Activated CD8-positive, alpha-beta memory T cell treated with anti-CD3 and anti-CD28 coated beads, Interleukin-2, amount 50 U/mL, for 48 hours (primary cell): ENCODE measurements around the gene AP2A2.

Source experiments
- DNase-seq: peaks from one replicate; pipeline ENCODE4 v3.0.0-alpha.2; 2020

AP2A2 gene

DNA sequence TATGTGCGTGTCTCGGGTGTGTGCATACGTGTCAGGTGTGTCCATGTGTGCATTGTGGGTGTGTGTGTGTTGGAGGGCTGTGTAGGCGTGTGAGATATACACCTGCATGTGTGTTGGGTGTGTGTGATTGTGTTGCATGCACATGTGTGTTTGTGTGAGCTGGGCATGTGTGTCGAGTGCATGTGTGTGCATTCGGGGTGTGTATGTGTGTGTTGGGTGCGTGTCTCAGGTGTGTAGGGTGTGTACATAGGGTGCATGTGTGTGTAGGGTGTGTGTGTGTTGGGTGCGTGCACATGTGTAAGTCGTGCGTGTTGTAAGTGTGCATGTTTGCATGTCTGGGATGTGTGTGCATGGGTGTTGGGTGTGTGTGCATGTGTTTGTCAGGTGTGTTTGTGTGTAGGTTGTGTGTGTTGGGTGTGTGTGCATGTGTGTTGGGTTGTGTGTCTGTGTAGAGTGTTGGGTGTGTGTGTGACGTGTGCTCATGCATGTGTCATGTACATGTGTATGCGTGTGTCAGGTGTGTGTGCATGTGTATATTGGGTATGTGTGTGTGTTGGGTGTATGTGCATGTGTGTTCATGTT lies 106.7 kb downstream of the AP2A2 start:
- no peak for DNase-seq

DNA sequence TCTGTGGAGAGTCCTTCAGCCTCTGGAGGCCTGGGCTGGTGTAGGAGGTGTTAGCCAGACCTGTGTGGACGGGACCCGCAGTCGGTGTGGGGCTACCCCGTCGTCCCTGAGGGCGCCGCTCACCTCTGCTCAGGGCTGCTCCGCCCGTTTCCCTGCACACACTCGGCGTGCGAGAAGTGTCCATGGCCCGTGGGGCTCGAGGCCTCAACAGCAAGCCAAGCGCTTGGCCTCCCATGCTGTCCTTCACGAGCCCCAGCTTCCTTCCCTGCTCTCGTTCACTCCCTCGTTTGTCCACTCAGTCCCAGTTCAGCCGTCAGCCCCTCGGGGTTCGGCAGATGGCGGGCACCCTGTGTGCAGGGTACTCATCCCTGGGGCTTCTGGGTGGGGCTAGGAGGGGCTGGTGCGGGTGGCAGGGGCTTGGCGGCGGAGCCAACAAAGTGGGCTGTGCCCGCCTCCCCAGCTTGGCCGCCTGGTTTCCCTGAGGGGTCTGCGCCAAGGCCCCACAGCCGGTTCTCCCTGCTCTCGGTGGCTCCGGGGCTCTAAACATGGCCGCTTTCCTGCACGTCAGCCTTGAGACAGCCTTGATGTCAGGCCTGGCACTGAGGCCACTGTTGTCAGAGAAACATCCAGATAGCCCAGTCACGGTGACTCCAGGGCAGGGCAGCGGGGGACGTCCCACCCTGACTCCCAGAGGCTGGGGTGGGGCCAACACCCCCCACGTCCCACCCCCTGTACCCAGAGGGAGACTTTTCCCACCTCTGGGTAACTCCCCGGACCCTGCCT lies 107.5 kb downstream of the AP2A2 start:
- DNase-seq, result no peak

- DNase-seq, result no peak
Observed at GRCh38 chr11:1034001-1034400, 108.3 kb downstream of the AP2A2 start.

- no peak for DNase-seq
Observed at GRCh38 chr11:1034456-1035295, 109.0 kb downstream of the AP2A2 start.

DNA sequence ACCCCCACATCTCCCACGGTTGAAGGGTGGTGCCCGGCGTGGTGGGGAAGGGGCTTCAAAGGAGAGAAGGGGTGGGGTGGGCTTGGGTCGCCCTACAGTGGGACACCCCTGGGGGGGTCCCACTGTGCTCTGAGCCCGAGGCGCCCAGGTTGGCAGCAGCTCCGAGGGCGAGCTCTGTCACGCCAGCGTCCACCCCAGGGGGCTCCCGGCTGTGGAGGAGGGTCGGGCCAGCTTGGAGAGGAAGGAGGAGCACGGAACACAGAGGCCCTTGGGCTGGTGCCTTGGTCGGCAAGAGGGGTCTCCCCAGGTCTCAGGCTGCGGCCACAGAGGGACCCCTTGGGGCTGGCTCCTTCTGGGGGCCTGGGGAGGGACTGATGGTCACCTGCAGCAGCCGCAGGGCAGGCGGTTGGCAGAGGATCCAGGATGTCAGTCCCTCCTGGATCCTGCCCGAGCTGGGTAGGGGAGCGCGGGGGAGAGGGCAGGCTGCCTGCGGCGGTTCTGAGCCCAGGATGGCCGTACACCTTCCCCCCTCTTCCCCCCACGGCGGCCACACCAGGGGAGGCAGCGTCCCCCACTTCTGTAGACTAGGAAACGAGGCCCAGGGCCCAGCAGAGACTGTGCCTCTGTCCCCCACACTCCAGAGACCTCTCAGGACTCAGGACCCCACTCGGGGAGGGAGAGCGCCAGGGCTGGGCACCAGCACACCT lies 110.1 kb downstream of the AP2A2 start:
- no peak for DNase-seq

- DNase-seq, result no peak
Observed at GRCh38 chr11:1036303-1036923, 110.7 kb downstream of the AP2A2 start, which contains the start of gene MUC6. Gene MUC6, minus strand, starts transcription at chr11:1036718. Its CDS starts 63 bp downstream, at chr11:1036655.

GRCh38 chr11:1036931-1037330 lies 111.3 kb downstream of the AP2A2 start:
- no peak for DNase-seq

- DNase-seq, result no peak
Observed at GRCh38 chr11:1037506-1038055, 111.9 kb downstream of the AP2A2 start.

- no peak for DNase-seq
Observed at GRCh38 chr11:1038361-1038760, 112.7 kb downstream of the AP2A2 start.

DNA sequence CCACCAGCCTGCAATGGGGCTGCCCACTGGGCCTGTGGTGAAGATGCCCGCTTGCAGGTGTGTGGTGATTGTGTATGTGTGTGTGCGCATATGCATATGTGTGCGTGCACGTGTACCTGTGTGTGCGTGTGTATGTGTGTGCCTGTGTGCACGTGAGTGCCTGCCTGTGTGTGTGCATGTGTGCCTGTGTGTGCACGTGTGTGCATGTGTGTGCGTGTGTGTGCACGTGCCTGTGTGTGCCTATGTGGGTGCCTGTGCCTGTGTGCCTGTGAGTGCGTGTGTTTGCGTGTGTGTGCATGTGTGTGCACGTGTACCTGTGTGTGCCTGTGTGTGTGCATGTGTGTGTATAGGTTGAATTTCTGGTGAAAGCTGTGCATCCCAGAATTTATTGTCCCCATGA lies 113.3 kb downstream of the AP2A2 start:
- no peak for DNase-seq

DNA sequence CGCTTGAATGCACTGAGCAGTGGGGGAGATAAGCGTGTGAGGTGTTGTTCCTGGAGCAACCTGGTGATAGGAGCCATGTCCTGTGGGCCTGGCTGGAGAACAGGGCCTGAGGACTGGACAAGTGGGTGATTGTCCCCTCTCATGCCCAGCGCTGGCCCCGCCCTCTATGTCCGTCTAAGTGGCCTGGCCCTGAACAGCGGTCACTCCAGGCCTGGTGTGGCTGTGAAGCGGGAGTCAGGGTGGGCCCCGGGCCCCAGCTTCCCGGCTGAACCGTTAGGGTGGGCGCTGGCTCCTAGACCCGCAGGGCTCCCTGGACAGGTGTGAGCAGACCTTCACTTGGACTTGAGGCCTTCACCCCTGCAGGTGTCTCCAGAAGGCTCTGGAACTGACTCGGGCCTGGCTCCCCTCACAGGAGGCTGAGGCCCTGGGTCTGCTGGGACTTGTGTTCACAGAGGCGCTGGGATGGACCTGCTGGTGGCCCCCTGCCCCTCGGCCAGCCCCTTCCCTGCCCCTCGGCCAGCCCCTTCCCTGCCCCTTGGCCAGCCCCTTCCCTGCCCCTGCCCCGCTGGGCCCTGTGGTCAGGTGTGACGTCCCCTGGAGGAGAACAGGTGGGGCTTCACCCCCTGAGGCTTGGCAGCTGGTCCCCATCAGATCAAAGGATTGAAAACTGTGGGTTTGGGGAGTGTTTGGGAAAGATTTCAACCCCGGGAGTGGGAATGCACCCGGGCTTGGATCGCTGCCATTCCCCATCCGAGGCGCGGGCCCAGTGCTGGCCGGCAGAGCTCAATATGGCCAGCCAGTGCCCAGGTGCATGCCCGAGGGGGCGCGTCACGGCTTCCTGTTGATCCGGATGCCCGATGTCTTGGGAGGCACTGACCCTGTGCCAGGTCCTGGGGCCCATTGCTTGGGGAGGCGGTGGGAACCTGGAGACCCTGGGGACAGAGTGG lies 114.1 kb downstream of the AP2A2 start:
- DNase-seq, result no peak

DNA sequence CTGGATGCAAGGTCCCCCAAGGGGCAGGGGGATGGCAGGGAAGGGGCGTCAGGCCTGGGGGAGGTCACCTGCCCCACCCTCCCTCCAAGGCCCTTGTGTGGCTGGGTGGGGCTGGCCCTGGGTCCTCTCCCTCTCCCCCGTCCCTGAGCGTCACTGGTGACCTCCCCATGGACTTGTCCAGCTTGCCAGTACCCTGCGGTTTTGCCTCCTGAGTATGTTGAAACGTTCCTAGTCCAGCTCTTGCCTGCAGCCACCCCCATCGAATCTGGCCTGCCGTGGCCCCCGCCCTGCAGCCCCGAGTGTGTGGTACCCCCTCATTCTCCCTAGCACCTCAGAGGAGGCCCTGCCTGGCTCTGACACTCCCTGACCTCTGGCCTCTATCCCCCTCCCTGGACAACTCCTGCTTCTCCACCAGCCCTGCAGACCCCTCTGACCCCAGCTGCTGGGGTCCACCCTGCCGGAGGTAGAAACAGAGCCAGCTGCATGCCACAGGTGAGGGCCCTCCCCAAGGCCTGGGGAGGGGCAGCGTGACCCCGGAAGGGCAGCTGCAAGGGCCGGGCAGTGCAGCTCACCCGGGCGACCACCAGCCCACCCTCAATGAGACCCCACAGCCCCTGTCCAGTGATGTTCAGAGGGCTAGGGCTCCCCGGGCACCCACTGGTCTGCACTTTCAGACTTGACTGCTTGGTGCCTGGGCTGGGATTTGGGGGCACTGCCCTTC lies 114.9 kb downstream of the AP2A2 start:
- DNase-seq, result no peak

DNA sequence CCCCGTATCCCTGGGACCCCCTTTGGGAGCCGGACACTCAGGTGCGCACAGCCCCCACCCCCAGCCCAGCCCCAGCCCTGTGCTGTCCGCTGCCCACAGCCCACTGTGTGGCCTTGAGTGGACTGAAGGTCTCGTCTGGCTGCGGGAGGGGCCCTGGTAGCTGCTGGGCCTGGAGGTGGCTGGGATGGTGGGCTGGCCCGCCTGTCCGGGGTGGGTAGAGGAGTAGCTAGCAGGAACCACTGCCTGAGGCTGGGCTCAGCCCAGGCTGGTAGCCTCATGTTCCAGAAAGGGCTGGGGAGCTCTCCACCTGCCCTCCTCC lies 115.4 kb downstream of the AP2A2 start:
- no peak for DNase-seq

DNA sequence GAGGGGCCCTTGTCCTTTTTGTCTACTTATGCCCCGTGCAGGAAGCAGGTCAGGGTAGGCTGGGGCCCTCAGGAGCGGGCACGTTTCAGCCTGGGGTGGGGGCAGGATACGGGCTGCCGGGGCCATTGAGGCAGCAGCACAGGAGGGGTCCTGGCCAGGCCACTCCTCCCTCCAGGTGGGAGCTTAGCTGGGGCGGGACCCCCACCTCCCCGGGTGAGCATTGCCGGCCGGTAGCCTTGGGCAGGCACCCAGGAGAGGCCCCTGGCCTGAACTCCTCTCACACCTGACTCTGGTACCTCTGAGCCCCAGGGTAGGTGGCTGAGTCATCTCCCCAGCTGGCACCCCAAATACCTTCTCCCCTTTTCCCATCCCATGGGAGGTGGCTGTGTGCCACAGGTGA lies 115.8 kb downstream of the AP2A2 start:
- DNase-seq, result no peak

GRCh38 chr11:1041936-1042608 lies 116.4 kb downstream of the AP2A2 start:
- no peak for DNase-seq

DNA sequence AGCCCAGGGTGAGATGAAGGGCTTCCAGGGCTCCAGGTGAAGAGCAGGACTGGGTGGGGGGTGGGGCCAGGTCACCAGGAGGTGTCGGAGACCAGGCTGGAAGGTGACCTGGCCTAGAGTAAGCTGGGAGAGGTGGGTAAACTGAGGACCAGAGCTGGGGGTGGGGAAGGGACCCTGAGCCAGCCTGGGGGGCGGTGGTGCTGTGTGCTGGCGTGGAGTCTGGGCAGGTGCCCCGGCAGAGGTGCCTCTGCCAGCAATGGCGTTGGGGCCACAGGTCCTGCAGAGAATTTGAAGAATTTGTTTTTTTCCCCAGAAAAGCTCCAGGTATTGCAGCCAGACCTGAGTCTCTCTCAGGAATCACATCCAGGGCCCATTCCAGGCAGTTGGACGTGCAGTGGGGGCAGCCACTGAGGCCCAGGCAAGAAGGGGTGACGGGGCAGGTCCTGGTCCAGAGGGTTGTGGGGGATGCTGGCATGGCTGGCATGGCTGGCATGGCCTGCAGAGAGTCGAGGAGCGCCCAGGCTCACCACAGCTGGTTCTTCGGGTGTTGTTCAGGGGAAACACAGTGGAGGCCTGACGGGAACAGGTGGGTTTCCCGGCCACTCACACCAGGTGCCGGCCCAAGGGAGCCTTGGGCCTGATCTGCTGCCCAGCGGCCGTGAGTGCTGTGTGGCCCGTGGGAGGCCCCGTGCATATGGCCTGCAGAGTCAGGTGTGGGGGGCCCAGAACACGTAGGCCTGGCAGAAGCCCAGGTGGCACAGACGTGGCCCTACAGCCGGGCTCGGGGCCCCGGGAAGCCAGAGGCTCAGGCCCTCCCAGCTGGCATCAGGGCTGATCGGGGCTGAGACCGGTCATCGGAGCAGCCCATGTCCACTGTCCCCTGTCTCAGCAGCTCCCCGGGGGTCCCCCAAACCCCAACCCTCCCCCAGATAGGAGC lies 117.2 kb downstream of the AP2A2 start:
- no peak for DNase-seq

DNA sequence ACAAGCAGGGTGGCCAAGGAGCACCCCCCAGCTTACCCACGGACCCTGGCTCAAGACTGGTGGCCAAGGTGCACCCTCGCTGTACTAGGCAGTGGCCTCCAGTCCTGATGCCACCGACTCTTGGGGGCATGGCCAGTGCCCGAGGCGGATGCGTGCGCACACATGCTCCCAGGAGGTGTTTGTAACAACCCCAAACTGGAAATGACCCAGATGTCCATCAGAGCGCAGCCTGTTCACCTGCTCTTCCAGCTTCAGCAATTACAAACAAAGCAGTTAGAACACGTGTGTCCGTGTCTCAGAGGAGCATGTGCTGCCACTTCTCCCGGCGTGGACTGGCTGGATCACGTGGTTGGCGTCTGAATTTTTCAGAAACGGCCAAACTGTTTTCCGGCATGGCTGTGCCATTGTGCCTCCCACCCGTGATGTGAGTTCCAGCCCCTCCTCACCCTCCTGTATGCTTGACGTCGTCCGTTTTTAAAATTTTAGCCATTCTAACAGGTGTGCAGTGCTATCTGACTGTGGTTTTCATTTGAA lies 118.0 kb downstream of the AP2A2 start:
- DNase-seq, result no peak

- no peak for DNase-seq
Observed at GRCh38 chr11:1044160-1044559, 118.5 kb downstream of the AP2A2 start.
